ENCODE results near the gene SRI. TPM values are rescaled to one million over a fixed set of nuclear protein-coding genes. Genes with fewer than 3 reads are reported as not detected.

Gene SRI
- total RNA-seq, 1 donor from 2014 or later, result 43.3 TPM

DNA sequence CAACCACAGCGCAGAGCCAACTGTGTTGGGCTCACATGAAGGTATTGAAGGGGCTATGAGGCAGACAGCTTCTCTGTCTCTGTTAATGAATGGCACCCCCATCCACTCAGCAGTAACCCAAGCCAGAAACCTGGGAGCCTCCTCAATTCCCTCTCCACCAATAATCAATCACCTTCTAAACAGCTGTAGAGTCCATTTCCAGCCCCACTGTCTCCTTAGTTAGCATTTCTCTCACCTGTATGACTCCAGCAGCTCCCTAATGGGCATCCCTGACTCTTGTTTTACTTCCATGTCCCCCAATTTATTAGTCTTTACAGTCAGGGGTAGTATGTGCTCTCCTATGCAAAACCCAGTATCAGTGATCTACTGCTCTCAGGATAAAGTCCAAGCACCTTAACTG is 6.9 kb downstream of the SRI start:
- Histone ChIP-seq H3K36me3 (ENCODE audit: control insufficient read depth in 3 of 3, insufficient read depth in 3 of 3, low read length in 3 of 3) (peaks cover 11 to 48% (median 40%) of the 10 kb centered on the region in 3 donors), H3K9ac (ENCODE audit: low read depth in 1 of 3, low read length in 3 of 3) (no peak overlapping the region), H3K27ac (ENCODE audit: low read depth, low read length) (no peak overlapping the region), H3K4me1 (ENCODE audit: control insufficient read depth in 3 of 3, insufficient read depth in 3 of 3, low read length in 3 of 3) (peaks cover 0 to under 1% (median under 1%) of the 10 kb centered on the region in 3 donors), H3K9me3 (ENCODE audit: control insufficient read depth in 3 of 3, low read length in 3 of 3) (no peaks in the 10 kb centered on the region), H3K4me3 (ENCODE audit: low read length in 3 of 3) (no peak overlapping the region), H3K27me3 (ENCODE audit: control insufficient read depth in 3 of 3, insufficient read depth in 3 of 3, low read length in 3 of 3) (no peaks in the 10 kb centered on the region)

DNA sequence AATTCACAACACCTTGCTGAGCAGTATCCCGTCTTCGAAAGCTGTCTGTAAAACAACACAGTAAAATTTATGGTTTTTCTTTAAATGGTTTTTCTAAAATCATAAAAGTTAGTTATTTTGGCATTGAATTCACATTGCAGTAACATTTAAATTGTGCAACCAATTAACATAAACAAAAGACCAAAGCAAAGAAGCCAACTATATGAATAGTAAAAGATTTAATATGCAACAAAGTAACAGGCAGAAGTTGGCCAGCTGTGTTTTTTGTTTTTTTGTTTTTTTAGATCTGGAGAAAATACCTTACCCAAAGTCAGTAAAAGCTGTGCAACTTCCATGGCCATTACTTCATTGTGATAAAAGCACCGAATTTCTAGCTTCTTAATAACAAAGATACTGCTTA is 11.3 kb downstream of the SRI start:
- Histone ChIP-seq H3K27ac (ENCODE audit: low read depth, low read length) (no peak overlapping the region), H3K9ac (ENCODE audit: low read depth in 1 of 3, low read length in 3 of 3) (no peak overlapping the region), H3K4me1 (ENCODE audit: control insufficient read depth in 3 of 3, insufficient read depth in 3 of 3, low read length in 3 of 3) (no peaks in the 10 kb centered on the region), H3K36me3 (ENCODE audit: control insufficient read depth in 3 of 3, insufficient read depth in 3 of 3, low read length in 3 of 3) (peaks cover 18 to 66% (median 50%) of the 10 kb centered on the region in 3 donors), H3K9me3 (ENCODE audit: control insufficient read depth in 3 of 3, low read length in 3 of 3) (no peaks in the 10 kb centered on the region), H3K27me3 (ENCODE audit: control insufficient read depth in 3 of 3, insufficient read depth in 3 of 3, low read length in 3 of 3) (no peaks in the 10 kb centered on the region), H3K4me3 (ENCODE audit: low read length in 3 of 3) (no peak overlapping the region)

DNA sequence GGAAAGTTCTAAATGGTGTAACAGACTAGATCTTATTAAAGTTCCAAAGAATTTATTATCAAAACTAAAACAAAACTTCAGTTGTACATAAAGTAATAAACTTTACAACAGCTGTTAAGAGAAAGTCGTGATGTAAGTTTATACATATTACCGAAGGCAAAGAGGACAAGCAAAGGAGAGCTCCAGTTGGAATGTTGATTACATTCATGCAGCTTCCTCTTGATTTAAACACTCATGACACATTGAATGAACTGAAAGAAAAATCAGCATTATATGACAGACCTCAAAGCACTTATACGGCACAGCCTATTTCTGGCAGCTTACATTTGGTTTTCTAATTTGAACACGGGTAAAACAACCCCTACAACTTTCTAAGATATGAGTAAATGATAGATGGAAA is 13.6 kb downstream of the SRI start:
- no peaks in the 10 kb centered on the region for H3K4me1 ChIP-seq (ENCODE audit: control insufficient read depth in 3 of 3, insufficient read depth in 3 of 3, low read length in 3 of 3)
- peaks cover 18 to 61% (median 43%) of the 10 kb centered on the region in 3 donors for H3K36me3 ChIP-seq (ENCODE audit: control insufficient read depth in 3 of 3, insufficient read depth in 3 of 3, low read length in 3 of 3)
- no peak overlapping the region for H3K4me3 ChIP-seq (ENCODE audit: low read length in 3 of 3)
- H3K27me3 ChIP-seq (ENCODE audit: control insufficient read depth in 3 of 3, insufficient read depth in 3 of 3, low read length in 3 of 3), result no peaks in the 10 kb centered on the region
- H3K9me3 ChIP-seq (ENCODE audit: control insufficient read depth in 3 of 3, low read length in 3 of 3), result no peaks in the 10 kb centered on the region
- H3K27ac ChIP-seq (ENCODE audit: low read depth, low read length), result no peak overlapping the region
- H3K9ac ChIP-seq (ENCODE audit: low read depth in 1 of 3, low read length in 3 of 3), result no peak overlapping the region

DNA sequence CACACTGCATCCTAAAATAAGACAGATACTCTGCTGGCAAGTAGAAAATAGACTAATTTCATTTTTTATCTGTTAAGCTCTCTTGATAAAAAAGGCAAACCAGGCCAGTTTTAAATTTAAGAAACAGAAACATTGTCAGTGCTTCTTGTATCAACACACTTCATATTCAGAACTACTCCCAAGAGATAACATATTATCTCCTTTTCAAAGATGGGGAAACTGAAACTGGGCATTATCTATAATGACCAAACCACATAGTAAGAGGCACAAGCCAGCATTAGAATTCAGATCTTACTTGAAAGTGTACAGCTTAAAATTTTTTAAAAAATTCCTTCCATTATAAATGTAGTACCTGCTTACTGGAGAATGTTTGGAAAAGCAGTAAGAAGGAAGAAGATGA is 14.7 kb downstream of the SRI start:
- peaks cover 16 to 58% (median 42%) of the 10 kb centered on the region in 3 donors for H3K36me3 ChIP-seq (ENCODE audit: control insufficient read depth in 3 of 3, insufficient read depth in 3 of 3, low read length in 3 of 3)
- H3K9ac ChIP-seq (ENCODE audit: low read depth in 1 of 3, low read length in 3 of 3), result no peak overlapping the region
- no peaks in the 10 kb centered on the region for H3K9me3 ChIP-seq (ENCODE audit: control insufficient read depth in 3 of 3, low read length in 3 of 3)
- H3K4me1 ChIP-seq (ENCODE audit: control insufficient read depth in 3 of 3, insufficient read depth in 3 of 3, low read length in 3 of 3), result no peaks in the 10 kb centered on the region
- no peaks in the 10 kb centered on the region for H3K27me3 ChIP-seq (ENCODE audit: control insufficient read depth in 3 of 3, insufficient read depth in 3 of 3, low read length in 3 of 3)
- no peak overlapping the region for H3K27ac ChIP-seq (ENCODE audit: low read depth, low read length)
- no peak overlapping the region for H3K4me3 ChIP-seq (ENCODE audit: low read length in 3 of 3)

DNA sequence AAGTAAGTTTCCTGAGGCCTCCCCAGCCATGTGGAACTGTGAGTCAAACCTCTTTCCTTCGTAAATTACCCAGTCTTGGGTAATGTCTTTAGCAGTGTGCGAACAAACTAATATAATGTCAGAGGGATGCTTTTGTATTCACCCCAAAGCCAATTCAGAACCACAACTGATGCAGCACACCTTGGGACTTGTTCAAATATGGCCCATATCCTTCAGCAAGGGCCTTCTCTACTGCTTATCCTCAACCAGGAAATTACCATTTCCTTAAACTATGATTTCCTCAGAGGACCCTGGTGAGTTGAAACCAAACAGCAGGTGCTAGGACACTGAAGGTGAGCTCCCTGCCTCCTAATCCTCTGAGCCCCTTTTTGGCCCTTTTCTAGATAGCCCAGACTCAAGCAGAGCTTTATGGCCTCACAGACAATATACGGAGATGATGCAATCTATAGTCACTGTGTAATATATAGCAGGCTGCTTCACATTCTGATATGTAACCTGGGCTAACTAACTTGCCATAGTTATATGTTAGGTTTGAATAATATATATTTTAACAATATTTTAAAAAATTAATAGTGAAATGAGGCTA is 15.2 kb downstream of the SRI start:
- H3K4me1 ChIP-seq (ENCODE audit: control insufficient read depth in 3 of 3, insufficient read depth in 3 of 3, low read length in 3 of 3), result no peaks in the 10 kb centered on the region
- H3K27me3 ChIP-seq (ENCODE audit: control insufficient read depth in 3 of 3, insufficient read depth in 3 of 3, low read length in 3 of 3), result no peaks in the 10 kb centered on the region
- H3K9ac ChIP-seq (ENCODE audit: low read depth in 1 of 3, low read length in 3 of 3), result no peak overlapping the region
- no peak overlapping the region for H3K27ac ChIP-seq (ENCODE audit: low read depth, low read length)
- no peaks in the 10 kb centered on the region for H3K9me3 ChIP-seq (ENCODE audit: control insufficient read depth in 3 of 3, low read length in 3 of 3)
- H3K36me3 ChIP-seq (ENCODE audit: control insufficient read depth in 3 of 3, insufficient read depth in 3 of 3, low read length in 3 of 3), result peaks cover 13 to 52% (median 42%) of the 10 kb centered on the region in 3 donors
- H3K4me3 ChIP-seq (ENCODE audit: low read length in 3 of 3), result no peak overlapping the region

DNA sequence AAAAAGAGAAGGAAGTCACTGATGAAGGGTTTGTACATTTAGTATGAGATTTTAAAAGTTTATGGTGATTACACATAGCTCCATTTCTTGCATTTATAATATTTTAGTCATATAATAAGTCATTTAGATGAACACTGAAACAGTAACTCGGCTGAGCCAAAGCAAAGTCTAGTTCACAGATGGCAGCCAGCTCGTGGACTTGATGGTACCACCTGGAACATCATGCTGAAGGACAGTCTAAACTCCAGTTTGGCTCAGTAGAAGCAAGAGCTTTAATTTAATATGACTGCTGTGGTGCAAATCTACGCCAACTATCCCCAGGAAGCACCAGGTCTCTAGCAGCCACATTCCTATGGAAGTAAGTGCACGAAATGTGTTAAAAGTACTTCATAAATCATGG is 16.4 kb downstream of the SRI start:
- H3K27ac ChIP-seq (ENCODE audit: low read depth, low read length), result no peak overlapping the region
- H3K9ac ChIP-seq (ENCODE audit: low read depth in 1 of 3, low read length in 3 of 3), result no peak overlapping the region
- no peaks in the 10 kb centered on the region for H3K9me3 ChIP-seq (ENCODE audit: control insufficient read depth in 3 of 3, low read length in 3 of 3)
- no peaks in the 10 kb centered on the region for H3K27me3 ChIP-seq (ENCODE audit: control insufficient read depth in 3 of 3, insufficient read depth in 3 of 3, low read length in 3 of 3)
- H3K36me3 ChIP-seq (ENCODE audit: control insufficient read depth in 3 of 3, insufficient read depth in 3 of 3, low read length in 3 of 3), result peaks cover 13 to 45% (median 37%) of the 10 kb centered on the region in 3 donors
- no peaks in the 10 kb centered on the region for H3K4me1 ChIP-seq (ENCODE audit: control insufficient read depth in 3 of 3, insufficient read depth in 3 of 3, low read length in 3 of 3)
- H3K4me3 ChIP-seq (ENCODE audit: low read length in 3 of 3), result no peak overlapping the region

DNA sequence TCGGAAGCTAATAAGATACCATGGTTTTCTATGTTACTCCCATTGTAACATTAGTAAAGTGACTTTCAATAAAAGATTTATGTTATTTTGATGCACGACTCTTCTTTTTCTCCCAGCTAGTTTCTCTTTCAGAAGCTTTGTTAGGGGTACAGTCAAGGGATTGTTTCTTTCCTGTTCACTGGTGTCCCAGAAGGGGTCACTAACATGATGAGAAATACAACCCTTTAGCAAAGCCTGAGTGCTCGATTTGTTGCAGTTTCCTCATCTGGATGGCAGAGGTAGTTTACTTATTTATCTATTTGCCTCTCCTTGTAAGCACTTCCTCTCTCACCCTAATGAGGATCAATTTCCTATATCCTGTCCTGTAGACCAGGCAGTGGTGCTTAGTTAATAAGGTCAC is 17.0 kb downstream of the SRI start:
- no peaks in the 10 kb centered on the region for H3K4me1 ChIP-seq (ENCODE audit: control insufficient read depth in 3 of 3, insufficient read depth in 3 of 3, low read length in 3 of 3)
- peaks cover 13 to 39% (median 34%) of the 10 kb centered on the region in 3 donors for H3K36me3 ChIP-seq (ENCODE audit: control insufficient read depth in 3 of 3, insufficient read depth in 3 of 3, low read length in 3 of 3)
- no peak overlapping the region for H3K4me3 ChIP-seq (ENCODE audit: low read length in 3 of 3)
- no peak overlapping the region for H3K9ac ChIP-seq (ENCODE audit: low read depth in 1 of 3, low read length in 3 of 3)
- H3K27me3 ChIP-seq (ENCODE audit: control insufficient read depth in 3 of 3, insufficient read depth in 3 of 3, low read length in 3 of 3), result no peaks in the 10 kb centered on the region
- H3K27ac ChIP-seq (ENCODE audit: low read depth, low read length), result no peak overlapping the region
- no peaks in the 10 kb centered on the region for H3K9me3 ChIP-seq (ENCODE audit: control insufficient read depth in 3 of 3, low read length in 3 of 3)

DNA sequence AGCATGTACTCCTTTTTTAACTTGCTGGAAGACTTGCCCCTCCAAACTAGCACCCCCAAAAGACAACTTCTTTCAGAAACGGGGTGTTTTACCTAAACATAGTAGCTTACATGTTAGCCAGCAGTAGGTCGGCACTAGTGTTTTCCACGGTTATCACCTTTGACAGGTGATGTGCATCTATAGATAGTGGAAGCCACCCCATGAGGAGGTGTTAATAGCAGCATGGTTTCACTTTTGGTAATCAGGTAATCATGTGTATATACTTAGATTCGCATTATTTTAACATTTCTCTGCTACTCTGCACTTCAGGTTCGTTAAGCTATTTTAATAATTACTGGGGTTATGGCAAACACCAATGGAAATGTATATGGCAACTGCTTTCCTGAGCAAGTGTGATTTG is 17.6 kb downstream of the SRI start:
- H3K36me3 ChIP-seq (ENCODE audit: control insufficient read depth in 3 of 3, insufficient read depth in 3 of 3, low read length in 3 of 3), result peaks cover 10 to 34% (median 29%) of the 10 kb centered on the region in 3 donors
- no peak overlapping the region for H3K27ac ChIP-seq (ENCODE audit: low read depth, low read length)
- no peaks in the 10 kb centered on the region for H3K27me3 ChIP-seq (ENCODE audit: control insufficient read depth in 3 of 3, insufficient read depth in 3 of 3, low read length in 3 of 3)
- no peak overlapping the region for H3K9ac ChIP-seq (ENCODE audit: low read depth in 1 of 3, low read length in 3 of 3)
- H3K9me3 ChIP-seq (ENCODE audit: control insufficient read depth in 3 of 3, low read length in 3 of 3), result no peaks in the 10 kb centered on the region
- H3K4me3 ChIP-seq (ENCODE audit: low read length in 3 of 3), result no peak overlapping the region
- no peaks in the 10 kb centered on the region for H3K4me1 ChIP-seq (ENCODE audit: control insufficient read depth in 3 of 3, insufficient read depth in 3 of 3, low read length in 3 of 3)

DNA sequence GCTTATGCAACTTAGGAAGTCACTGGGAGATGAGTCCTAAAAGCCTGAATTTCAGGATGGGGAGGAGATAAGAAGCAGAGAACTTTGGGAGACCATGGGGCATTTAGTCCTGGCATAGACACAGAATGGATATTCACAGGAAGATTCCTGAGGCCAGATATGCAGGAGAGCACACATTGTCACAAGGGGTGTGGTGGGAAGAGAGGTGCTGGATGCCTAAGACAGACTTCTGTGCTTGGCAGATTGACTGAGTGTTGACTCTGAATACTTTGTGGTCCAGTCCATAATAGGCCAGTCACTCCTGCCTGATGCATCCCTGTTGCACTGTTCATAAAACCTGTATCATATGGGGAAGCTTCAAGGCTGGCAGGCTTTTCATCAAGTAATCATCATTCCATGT is 18.5 kb downstream of the SRI start:
- Histone ChIP-seq H3K4me1 (ENCODE audit: control insufficient read depth in 3 of 3, insufficient read depth in 3 of 3, low read length in 3 of 3) (no peaks in the 10 kb centered on the region), H3K4me3 (ENCODE audit: low read length in 3 of 3) (no peak overlapping the region), H3K36me3 (ENCODE audit: control insufficient read depth in 3 of 3, insufficient read depth in 3 of 3, low read length in 3 of 3) (peaks cover 6 to 27% (median 21%) of the 10 kb centered on the region in 3 donors), H3K9me3 (ENCODE audit: control insufficient read depth in 3 of 3, low read length in 3 of 3) (no peaks in the 10 kb centered on the region), H3K9ac (ENCODE audit: low read depth in 1 of 3, low read length in 3 of 3) (no peak overlapping the region), H3K27ac (ENCODE audit: low read depth, low read length) (no peak overlapping the region), H3K27me3 (ENCODE audit: control insufficient read depth in 3 of 3, insufficient read depth in 3 of 3, low read length in 3 of 3) (no peaks in the 10 kb centered on the region)

DNA sequence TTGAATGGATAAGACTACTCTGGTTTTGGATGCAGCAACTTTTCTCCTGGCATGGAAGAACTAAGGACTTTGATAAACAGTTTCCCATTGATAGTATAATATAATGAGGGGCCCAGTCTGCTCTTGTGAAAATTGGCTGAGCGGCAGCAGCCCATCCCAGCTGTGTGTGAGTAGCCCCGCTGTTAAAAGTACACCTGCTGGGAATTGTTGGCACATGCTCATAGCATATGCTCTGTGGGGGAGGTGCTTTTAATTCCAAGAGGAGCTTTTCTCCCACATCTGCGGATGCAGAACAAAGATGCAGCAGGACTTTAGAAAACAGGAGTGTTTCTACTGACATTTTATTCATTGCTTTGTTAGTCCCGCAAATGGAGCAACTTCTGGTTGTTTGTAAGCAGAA is 19.0 kb downstream of the SRI start:
- H3K27ac ChIP-seq (ENCODE audit: low read depth, low read length), result no peak overlapping the region

More for the DNA sequence above, 19.0 kb downstream of the SRI start:
- H3K4me3 ChIP-seq (ENCODE audit: low read length in 3 of 3), result no peak overlapping the region
- H3K4me1 ChIP-seq (ENCODE audit: control insufficient read depth in 3 of 3, insufficient read depth in 3 of 3, low read length in 3 of 3), result no peaks in the 10 kb centered on the region
- H3K27me3 ChIP-seq (ENCODE audit: control insufficient read depth in 3 of 3, insufficient read depth in 3 of 3, low read length in 3 of 3), result no peaks in the 10 kb centered on the region
- H3K9ac ChIP-seq (ENCODE audit: low read depth in 1 of 3, low read length in 3 of 3), result no peak overlapping the region
- H3K9me3 ChIP-seq (ENCODE audit: control insufficient read depth in 3 of 3, low read length in 3 of 3), result no peaks in the 10 kb centered on the region
- peaks cover 4 to 22% (median 16%) of the 10 kb centered on the region in 3 donors for H3K36me3 ChIP-seq (ENCODE audit: control insufficient read depth in 3 of 3, insufficient read depth in 3 of 3, low read length in 3 of 3)
